Measurements from ENCODE around the gene MLH3.

GRCh38 chr14:75047506-75047905 is 3.8 kb downstream of the MLH3 start:
- TF ChIP-seq CTCF (conservative IDR thresholded peaks at IDR 0.05; ENCODE audit: low read length) = no peak
- TF ChIP-seq EZH2phosphoT487 (IDR thresholded peaks at IDR 0.05; ENCODE audit: borderline replicate concordance) = no peak

Data from Loucy (cell line).